Large intestine (tissue), 3 donors: ENCODE results near the gene PTH1R. TPM values are rescaled to one million over a fixed set of nuclear protein-coding genes. Genes with fewer than 3 reads are reported as not detected.

Source experiments
- DNase-seq, 2 donors: peaks; one replicate each; pipeline versions ENCODE4 v3.0.0 to v3.0.0-alpha.2; 2013
- H3K27ac ChIP-seq: one replicate; pipeline ENCODE4 v1.5.1; 2013; ENCODE audit warnings: low read length
- H3K27me3 ChIP-seq: 2 replicates; pipeline ENCODE4 v1.6.1; 2013; ENCODE audit warnings: low read length; ENCODE audit not compliant: control insufficient read depth, insufficient read depth
- H3K36me3 ChIP-seq: 2 replicates; pipeline ENCODE4 v1.6.1; 2013; ENCODE audit warnings: low read length; ENCODE audit not compliant: control insufficient read depth, insufficient read depth
- H3K4me1 ChIP-seq: one replicate; pipeline ENCODE4 v1.6.1; 2013; ENCODE audit warnings: low read length; ENCODE audit not compliant: control insufficient read depth, insufficient read depth
- H3K4me3 ChIP-seq: one replicate; pipeline ENCODE4 v1.5.1; 2013; ENCODE audit warnings: low read length
- H3K9me3 ChIP-seq: one replicate; pipeline ENCODE4 v1.6.1; 2013; ENCODE audit warnings: mild to moderate bottlenecking, low read depth, low read length, moderate library complexity; ENCODE audit not compliant: control insufficient read depth
- WGBS: methylation state at CpG from one replicate; pipeline ENCODE4 v1.1.5; 2013; ENCODE audit warnings: low lambda C conversion rate; ENCODE audit not compliant: insufficient coverage; 5-methylcytosine and 5-hydroxymethylcytosine counted together
- polyA plus RNA-seq: library from polyadenylated mRNA; unstranded; fragments of 120-200 nt; gene quantifications from one replicate; pipeline ENCODE4 v1.2.1, GENCODE V29; 2013

PTH1R gene
- polyA plus RNA-seq, 1 donor: 8.7 TPM

DNA sequence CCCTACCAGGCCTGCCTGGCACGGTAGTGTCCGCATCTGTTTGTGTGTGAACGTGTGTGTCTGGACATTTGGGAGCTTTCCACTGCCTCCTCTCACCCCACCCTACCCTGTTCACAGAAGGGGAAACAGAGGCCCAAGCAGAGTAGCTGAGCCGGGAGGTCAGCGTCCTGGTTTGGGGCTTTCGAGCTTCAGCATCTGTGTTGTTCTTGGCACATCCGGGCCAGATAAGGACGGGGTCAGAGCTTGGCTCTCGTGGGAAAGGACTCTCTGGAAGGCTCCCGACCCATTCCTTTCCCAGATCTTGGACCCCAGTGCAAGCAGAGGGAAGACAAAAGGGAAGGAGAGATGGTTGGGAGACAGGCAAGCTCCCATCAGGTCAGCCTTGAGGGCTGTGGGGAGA, 6.3 kb upstream of the PTH1R start:
- Histone ChIP-seq H3K36me3 (no peaks in the 10 kb centered on the region), H3K9me3 (no peaks in the 10 kb centered on the region), H3K27me3 (no peaks in the 10 kb centered on the region), H3K4me1 (peaks cover 38% of the 10 kb centered on the region), H3K4me3 (no peak overlapping the region), H3K27ac (no peak overlapping the region)
- WGBS: no CpG with 5 or more reads among the region's 10 CpGs
- DNase-seq: no peak

DNA sequence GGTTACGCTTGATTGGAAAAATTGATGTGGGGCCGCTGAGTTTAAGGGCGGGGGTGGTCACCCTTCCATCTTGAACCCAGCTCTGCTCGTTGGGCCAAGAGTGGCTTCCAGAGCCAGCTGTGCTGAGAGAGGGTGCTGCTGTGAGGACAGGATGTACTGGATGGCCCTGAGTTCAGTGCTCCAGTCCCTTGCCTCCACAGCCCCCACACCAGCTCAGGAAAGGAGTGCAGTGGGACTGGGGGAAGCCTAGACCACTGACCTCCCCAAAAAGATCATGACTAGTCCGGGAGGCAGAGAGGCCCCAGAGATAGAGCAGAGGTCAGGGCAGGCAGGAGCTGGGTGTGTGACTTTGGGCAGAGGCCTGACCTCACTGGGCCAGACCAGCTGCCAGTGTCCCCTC, 4.0 kb upstream of the PTH1R start:
- Histone ChIP-seq H3K4me1 (peaks cover 49% of the 10 kb centered on the region), H3K4me3 (no peak overlapping the region), H3K9me3 (no peaks in the 10 kb centered on the region), H3K27ac (no peak overlapping the region), H3K27me3 (no peaks in the 10 kb centered on the region), H3K36me3 (no peaks in the 10 kb centered on the region)
- no peak for DNase-seq
- no CpG with 5 or more reads among the region's 5 CpGs for WGBS

DNA sequence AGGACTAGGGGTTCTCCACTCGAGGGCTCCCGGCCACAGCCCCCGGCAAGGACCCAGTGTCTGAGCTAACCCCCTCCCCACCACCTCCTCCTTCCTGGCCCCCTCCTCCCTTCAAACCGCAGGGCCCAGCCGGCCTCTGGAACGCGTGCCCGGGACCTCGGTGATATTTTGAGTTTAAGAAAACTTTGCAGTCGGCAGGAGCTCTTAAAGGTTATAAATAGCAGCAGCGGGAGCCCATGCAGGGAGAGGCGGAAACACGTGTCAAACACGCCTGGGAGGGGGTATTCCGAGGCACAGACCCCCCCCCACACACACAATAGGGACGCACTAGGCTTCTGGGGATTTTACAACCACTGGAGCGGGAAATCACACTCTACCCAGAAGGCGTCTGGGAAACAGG, 3.1 kb upstream of the PTH1R start:
- no CpG with 5 or more reads among the region's 18 CpGs for WGBS
- Histone ChIP-seq H3K27ac (peak overlapping the region; percentile 6), H3K27me3 (no peaks in the 10 kb centered on the region), H3K9me3 (no peaks in the 10 kb centered on the region), H3K4me3 (no peak overlapping the region), H3K4me1 (peaks cover 58% of the 10 kb centered on the region), H3K36me3 (no peaks in the 10 kb centered on the region)
- no peak for DNase-seq

DNA sequence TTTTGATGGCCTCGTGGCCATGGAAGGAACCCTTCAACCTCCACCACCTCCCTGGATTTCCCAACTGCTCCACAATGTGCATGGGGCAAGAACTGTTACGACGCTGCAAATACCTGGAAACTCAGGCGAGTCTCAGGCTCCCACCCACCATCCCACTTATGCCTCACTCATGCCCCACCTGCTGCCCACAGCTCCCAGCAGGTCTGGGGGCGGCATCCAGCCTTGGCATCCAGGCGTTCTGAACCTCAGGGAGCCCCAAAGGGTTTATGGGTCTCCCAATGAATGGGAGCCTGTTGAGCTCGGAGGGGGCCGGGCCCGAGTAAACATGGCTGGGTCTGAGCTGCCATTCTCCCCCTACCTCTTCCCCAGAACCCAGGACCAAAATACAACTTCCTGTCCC, 2.0 kb upstream of the PTH1R start:
- Histone ChIP-seq H3K4me3 (no peak overlapping the region), H3K27me3 (no peaks in the 10 kb centered on the region), H3K36me3 (no peaks in the 10 kb centered on the region), H3K4me1 (peaks cover 66% of the 10 kb centered on the region), H3K27ac (peak overlapping the region; percentile 100), H3K9me3 (no peaks in the 10 kb centered on the region)
- WGBS: no CpG with 5 or more reads among the region's 9 CpGs
- DNase-seq: no peak

DNA sequence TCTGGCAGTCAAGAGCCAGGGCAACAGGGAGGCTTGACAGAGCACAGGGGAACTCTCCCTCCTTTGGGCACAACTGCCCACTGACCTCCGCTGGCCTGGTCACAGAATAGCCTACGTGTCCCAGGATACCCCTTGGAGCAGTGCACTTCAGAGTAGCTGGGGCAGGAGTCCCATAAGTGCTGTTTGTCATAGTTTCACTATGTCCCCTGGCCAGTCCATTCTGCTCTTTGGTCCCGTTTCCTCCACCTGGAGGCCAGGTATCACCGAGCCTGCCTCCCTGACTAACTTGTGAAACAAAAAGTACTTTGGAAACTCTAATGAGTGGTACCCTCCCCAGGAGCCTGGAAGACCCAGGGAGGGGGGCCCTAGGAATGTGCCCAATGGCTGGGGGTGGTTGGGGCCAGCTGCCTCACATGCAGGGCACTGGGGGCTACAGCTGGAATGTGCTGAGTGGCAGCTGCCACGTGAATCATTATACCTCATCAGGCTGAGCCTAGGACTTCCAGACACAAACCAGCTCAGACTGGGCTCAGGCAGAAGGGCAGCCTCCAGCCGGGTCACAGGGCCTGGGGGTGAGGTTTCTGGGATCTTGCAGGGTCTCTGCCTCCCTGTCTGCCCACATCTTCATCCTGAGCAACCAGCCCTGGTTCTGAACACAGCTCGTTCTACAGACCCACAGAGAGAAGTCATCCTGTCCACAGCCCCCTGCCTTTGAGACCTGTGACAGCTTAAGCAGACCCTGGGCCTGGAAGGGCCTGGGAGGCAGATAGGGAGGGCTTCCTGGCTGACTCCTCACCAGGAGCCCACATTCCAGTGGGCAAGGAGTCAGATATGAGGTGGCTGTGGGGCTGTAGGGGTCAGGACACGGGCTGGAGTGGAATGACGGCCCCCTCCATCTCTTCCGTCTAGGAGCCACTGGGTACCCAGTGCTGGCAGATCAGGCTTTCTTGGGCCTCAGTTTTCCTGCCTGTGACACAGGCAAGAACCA, 914 bp upstream of the PTH1R start:
- WGBS: no CpG with 5 or more reads among the region's 10 CpGs
- DNase-seq: peak; percentile 68 to 78
- Histone ChIP-seq H3K27ac (peak overlapping the region; percentile 100), H3K9me3 (no peaks in the 10 kb centered on the region), H3K4me1 (peaks cover 68% of the 10 kb centered on the region), H3K36me3 (no peaks in the 10 kb centered on the region), H3K27me3 (peaks cover 9% of the 10 kb centered on the region), H3K4me3 (no peak overlapping the region)

DNA sequence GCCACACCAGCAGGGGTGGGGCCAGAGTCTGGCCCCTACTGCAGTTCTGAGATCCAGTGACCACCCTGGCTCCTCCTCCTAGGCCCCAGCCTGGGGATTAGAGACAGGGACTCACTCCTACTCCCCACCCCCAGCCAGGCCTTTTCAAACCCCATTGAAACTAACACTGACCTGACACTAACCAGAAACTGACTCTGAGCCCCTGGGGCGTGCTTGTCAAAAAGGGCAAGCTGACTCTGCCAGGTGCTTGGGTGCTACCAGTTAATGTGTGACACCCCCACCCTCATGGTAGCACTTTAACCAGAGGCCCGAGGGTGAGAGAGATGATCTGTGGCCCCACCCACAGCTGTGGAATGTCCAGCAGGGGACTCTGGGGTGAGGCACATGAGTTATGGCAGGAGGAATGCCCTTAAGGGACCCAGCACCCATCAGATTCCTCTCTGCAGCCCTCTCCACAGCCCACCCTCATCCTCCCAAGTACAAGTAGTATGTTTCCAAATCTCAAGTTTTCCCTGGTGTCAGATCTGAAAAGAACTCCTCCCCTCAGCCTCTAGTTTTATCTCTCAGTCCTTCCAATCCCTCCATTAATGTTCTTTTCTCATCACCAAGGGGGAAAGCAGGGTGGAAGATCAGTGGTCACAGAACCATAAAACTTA, 1.4 kb downstream of the PTH1R start:
- WGBS: no CpG with 5 or more reads among the region's 2 CpGs
- peak overlapping the region; percentile 100 for H3K27ac ChIP-seq
- peaks cover 25% of the 10 kb centered on the region for H3K27me3 ChIP-seq
- no peaks in the 10 kb centered on the region for H3K9me3 ChIP-seq
- peak; percentile 88 to 90 for DNase-seq
- no peaks in the 10 kb centered on the region for H3K36me3 ChIP-seq
- H3K4me1 ChIP-seq: peaks cover 67% of the 10 kb centered on the region
- no peak overlapping the region for H3K4me3 ChIP-seq

DNA sequence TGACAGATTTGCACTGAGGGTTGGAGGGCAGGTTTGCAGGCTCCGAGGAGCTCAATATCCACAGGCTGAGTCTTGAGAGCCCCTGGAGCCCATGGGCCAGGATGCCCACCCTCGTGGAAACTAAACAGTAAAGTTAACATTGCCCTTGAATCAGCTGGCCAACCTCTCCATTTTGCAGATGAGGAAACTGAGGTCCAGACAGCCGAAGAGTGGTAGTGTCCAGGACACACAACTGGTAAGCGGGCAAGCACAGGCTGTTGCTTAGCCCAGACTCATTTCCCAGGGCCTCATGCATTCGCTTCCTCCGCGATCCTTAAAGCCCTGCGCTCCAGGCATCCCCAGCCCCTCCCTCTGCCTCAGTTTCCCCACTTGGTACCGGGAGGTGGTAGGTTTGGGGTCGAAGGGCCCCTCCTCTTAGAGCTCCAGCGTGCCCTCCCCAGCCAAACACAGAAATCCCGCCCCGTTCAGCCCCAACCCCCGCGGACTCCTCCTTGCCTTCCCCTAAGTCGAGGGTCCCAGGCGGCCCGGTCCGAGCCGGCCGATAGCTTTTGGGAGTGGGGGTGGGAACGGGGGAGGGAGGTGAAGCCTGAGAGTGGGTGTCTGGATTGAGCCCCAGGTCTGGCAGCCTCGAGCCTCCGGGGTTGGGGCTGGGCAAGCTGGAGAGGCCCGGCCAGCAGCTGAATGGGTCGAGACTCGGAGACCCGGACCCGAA, 3.5 kb downstream of the PTH1R start:
- no peak for DNase-seq
- Histone ChIP-seq H3K36me3 (peaks cover 2% of the 10 kb centered on the region), H3K27ac (peak overlapping the region; percentile 42), H3K4me3 (peak overlapping the region; percentile 63), H3K9me3 (no peaks in the 10 kb centered on the region), H3K4me1 (peaks cover 51% of the 10 kb centered on the region), H3K27me3 (peaks cover 40% of the 10 kb centered on the region)
- no CpG with 5 or more reads among the region's 29 CpGs for WGBS

DNA sequence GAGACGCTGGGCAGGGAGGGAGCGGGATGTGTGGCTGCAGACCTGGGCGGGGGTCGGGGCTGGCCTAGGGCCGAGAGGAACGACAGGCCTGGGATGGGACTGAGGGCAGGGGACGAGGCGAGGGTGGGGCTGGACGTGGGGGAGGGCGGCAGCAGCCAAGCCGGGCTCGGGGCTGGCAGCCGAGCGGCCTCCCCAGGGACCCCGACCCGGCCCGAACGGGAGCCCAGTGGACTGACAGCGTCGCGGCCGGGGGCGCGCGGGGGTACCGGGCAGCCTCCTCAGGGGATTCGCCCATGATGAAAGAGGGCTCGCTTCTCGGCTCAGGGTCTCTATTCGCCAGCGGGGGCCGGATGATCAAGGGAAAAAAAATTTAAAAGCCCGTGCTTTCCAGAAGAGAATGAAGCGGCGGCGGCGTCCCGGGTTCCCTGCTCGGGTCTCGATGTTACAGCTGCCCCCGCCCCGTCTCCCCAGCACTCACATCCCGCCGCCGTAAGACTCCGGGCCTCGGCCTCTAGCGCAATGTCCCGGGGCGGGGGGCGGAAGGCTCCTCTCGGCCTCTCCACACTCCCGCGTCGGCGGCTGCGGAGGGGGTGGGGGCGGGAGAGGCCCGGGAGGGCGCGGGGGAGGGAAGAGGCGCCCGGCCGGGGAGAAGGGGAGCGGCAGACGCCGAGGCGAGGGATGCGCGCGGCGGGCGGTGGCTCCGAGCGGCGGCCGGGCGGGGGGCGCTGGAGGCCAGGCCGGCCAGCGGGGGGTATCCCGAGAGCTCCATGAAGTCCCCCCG, 4.3 kb downstream of the PTH1R start:
- peak overlapping the region; percentile 67 for H3K27ac ChIP-seq

DNA sequence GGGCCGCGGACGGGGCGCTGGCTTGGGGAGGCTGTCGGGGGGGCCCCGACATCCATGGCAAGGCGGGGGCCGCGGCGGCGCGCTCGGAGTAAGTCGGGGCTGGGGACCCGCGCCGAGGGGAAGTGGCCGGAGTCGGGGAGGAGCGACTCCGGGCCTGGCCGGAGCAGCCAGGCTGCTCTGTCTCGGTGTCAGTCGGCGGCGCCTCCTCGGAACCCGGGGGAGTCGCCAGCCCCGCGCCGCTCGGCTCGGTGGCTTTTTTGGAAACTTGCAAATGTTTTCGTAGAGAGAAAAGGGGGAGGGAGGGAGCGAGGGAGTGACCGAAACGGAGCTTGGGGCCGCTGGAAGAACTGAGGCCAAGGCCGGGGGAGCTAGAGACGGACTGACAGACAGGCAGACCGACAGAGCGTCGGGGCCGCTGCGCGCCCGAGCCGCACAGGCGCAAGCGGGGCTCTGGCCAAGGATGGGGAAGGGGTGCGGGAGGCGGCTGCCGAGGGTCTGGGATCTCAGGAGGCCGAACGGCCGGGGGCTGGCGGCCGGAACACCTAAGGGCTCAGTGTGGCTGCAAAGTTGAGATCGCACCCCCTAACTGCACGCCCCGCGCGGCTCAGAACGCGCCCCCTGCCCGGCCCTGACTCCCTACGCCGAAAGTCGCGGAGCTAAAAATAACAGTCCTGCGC, 5.0 kb downstream of the PTH1R start:
- no CpG with 5 or more reads among the region's 72 CpGs for WGBS
- Histone ChIP-seq H3K27me3 (peaks cover 40% of the 10 kb centered on the region), H3K4me1 (peaks cover 37% of the 10 kb centered on the region), H3K36me3 (peaks cover 2% of the 10 kb centered on the region), H3K27ac (peak overlapping the region; percentile 64), H3K4me3 (peak overlapping the region; percentile 62), H3K9me3 (no peaks in the 10 kb centered on the region)
- DNase-seq: peak in 1 of 2 donors; percentile 46

More for the DNA sequence above, 4.3 kb downstream of the PTH1R start:
- WGBS: no CpG with 5 or more reads among the region's 83 CpGs
- Histone ChIP-seq H3K9me3 (no peaks in the 10 kb centered on the region), H3K4me3 (peak overlapping the region; percentile 63), H3K4me1 (peaks cover 45% of the 10 kb centered on the region), H3K27me3 (peaks cover 40% of the 10 kb centered on the region), H3K36me3 (peaks cover 2% of the 10 kb centered on the region)
- DNase-seq: peak in 1 of 2 donors; percentile 52
